Uterine smooth muscle cell (primary cell): Measurements from ENCODE around the gene GPR101. TPM values are rescaled to one million over a fixed set of nuclear protein-coding genes. Genes with fewer than 3 reads are reported as not detected.

ENCODE experiments used
- total RNA-seq: library from RNA; depleted of rRNA; stranded (reverse); fragments of >200 nt; gene quantifications from 2 replicates; pipeline ENCODE4 v1.2.3, GENCODE V29; 2014

Gene GPR101
- total RNA-seq, result not detected in 2 replicates

GRCh38 chrX:137033774-137034507 is at the start of gene GPR101:
GPR101 (minus strand) TSS chrX:137033995; CDS start chrX:137031674, 2,321 bp downstream.

Other genes with a start within 250 kb of the GPR101 start
- 207 and 297 TPM in 2 replicates for gene RBMX, start 153.3 kb downstream of the GPR101 start, total RNA-seq